KMS-11 (cell line): ENCODE measurements around the gene COL19A1.

Experiments used
- H2AFZ ChIP-seq: fragments of 200-600 bp; sonication (generic); 2 replicates; pipeline ENCODE4 v1.6.1; 2016; ENCODE audit warnings: antibody characterized with exemption, mixed run types, low read depth
- H3K27ac ChIP-seq: fragments of 200-600 bp; sonication (generic); 2 replicates; pipeline ENCODE4 v1.6.1; 2016; ENCODE audit warnings: mild to moderate bottlenecking, mixed run types
- H3K27me3 ChIP-seq: fragments of 200-600 bp; sonication (generic); 2 replicates; pipeline ENCODE4 v1.6.1; 2017; ENCODE audit warnings: mild to moderate bottlenecking, low read depth, mixed run types, moderate library complexity; ENCODE audit not compliant: insufficient read depth
- H3K36me3 ChIP-seq: fragments of 200-600 bp; sonication (generic); 2 replicates; pipeline ENCODE4 v1.6.1; 2017; ENCODE audit warnings: mild to moderate bottlenecking, mixed run types; ENCODE audit not compliant: insufficient read depth
- H3K4me1 ChIP-seq: fragments of 200-600 bp; sonication (generic); 2 replicates; pipeline ENCODE4 v1.6.1; 2016; ENCODE audit warnings: mild to moderate bottlenecking, low read depth, mixed run types; ENCODE audit not compliant: poor library complexity, severe bottlenecking
- H3K4me2 ChIP-seq: fragments of 200-600 bp; sonication (generic); 2 replicates; pipeline ENCODE4 v1.7.0; 2016; ENCODE audit warnings: mild to moderate bottlenecking, mixed run types
- H3K4me3 ChIP-seq: fragments of 200-600 bp; sonication (generic); IDR thresholded peaks from 2 replicates; pipeline ENCODE4 v1.6.1; 2017; ENCODE audit warnings: low read depth, low read length, mixed read lengths; ENCODE audit not compliant: insufficient read depth
- H3K79me2 ChIP-seq: fragments of 200-600 bp; sonication (generic); 2 replicates; pipeline ENCODE4 v1.6.1; 2016; ENCODE audit warnings: low read depth, mixed run types; ENCODE audit not compliant: insufficient read depth
- H3K9ac ChIP-seq: fragments of 200-600 bp; sonication (generic); 2 replicates; pipeline ENCODE4 v1.6.1; 2016; ENCODE audit warnings: mild to moderate bottlenecking, mixed run types
- H4K20me1 ChIP-seq: fragments of 200-600 bp; sonication (generic); 2 replicates; pipeline ENCODE4 v1.6.1; 2016; ENCODE audit warnings: mild to moderate bottlenecking, mixed run types; ENCODE audit not compliant: insufficient read depth
- TF ChIP-seq, protein P1 (sequence below): fragments of 200-600 bp; sonication (generic); conservative IDR thresholded peaks from 2 replicates; pipeline ENCODE4 v1.6.1; 2017; ENCODE audit warnings: low read depth, mild to moderate bottlenecking, antibody characterized with exemption, low read length, moderate library complexity, mixed read lengths

COL19A1 gene

DNA sequence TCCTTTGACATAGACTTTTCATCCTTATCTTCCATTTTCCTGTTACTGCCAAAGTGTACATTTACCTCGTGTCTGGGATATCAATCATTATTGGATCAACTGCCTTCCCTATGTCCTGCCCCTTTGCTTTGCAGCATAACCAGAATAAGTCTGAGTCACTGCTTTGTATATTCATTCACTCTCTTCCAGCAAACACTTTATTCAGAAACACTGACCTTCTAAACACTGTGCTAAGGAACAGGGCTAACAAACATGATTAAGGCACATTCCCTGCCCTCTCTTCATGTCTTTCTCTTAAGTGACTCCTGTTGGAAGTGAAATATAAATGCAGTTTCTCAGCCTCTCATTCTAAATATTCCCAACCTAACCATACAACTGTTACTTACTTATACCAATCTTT is 66.9 kb downstream of the COL19A1 start:
- Histone ChIP-seq H3K36me3 (no peaks in the 10 kb centered on the region), H3K79me2 (no peaks in the 10 kb centered on the region), H3K9ac (no peak overlapping the region), H2AFZ (no peak overlapping the region), H3K27me3 (no peaks in the 10 kb centered on the region), H3K4me1 (no peaks in the 10 kb centered on the region), H4K20me1 (no peaks in the 10 kb centered on the region), H3K4me3 (no peak overlapping the region), H3K27ac (no peak overlapping the region), H3K4me2 (no peak overlapping the region)
- TF ChIP-seq, protein P1, sequence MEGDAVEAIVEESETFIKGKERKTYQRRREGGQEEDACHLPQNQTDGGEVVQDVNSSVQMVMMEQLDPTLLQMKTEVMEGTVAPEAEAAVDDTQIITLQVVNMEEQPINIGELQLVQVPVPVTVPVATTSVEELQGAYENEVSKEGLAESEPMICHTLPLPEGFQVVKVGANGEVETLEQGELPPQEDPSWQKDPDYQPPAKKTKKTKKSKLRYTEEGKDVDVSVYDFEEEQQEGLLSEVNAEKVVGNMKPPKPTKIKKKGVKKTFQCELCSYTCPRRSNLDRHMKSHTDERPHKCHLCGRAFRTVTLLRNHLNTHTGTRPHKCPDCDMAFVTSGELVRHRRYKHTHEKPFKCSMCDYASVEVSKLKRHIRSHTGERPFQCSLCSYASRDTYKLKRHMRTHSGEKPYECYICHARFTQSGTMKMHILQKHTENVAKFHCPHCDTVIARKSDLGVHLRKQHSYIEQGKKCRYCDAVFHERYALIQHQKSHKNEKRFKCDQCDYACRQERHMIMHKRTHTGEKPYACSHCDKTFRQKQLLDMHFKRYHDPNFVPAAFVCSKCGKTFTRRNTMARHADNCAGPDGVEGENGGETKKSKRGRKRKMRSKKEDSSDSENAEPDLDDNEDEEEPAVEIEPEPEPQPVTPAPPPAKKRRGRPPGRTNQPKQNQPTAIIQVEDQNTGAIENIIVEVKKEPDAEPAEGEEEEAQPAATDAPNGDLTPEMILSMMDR = no peak

DNA sequence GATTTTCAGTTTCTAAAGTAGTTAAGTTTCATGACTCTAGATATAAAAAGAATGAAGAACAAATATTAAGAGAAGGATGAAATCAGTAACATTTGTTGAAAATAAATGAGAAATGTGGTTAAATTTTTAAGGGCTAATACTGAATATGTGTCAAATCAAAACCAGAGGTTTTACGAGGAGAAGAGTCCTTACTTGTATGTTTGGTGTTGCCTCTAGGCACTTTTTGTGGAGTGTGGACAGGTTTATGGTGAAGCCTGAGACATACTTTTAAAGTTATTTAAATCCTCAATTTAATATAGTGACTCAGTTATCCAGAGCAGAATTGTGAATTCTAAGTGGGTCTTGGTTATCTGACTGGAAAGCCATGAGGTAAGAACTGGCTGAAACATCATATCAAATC is 68.7 kb downstream of the COL19A1 start:
- Histone ChIP-seq H3K27ac (no peak overlapping the region), H3K4me2 (no peak overlapping the region), H2AFZ (no peak overlapping the region), H3K4me3 (no peak overlapping the region), H3K27me3 (no peaks in the 10 kb centered on the region), H3K9ac (no peak overlapping the region), H3K79me2 (no peaks in the 10 kb centered on the region), H3K36me3 (no peaks in the 10 kb centered on the region), H4K20me1 (no peaks in the 10 kb centered on the region), H3K4me1 (no peaks in the 10 kb centered on the region)
- TF ChIP-seq, protein P1 = no peak

DNA sequence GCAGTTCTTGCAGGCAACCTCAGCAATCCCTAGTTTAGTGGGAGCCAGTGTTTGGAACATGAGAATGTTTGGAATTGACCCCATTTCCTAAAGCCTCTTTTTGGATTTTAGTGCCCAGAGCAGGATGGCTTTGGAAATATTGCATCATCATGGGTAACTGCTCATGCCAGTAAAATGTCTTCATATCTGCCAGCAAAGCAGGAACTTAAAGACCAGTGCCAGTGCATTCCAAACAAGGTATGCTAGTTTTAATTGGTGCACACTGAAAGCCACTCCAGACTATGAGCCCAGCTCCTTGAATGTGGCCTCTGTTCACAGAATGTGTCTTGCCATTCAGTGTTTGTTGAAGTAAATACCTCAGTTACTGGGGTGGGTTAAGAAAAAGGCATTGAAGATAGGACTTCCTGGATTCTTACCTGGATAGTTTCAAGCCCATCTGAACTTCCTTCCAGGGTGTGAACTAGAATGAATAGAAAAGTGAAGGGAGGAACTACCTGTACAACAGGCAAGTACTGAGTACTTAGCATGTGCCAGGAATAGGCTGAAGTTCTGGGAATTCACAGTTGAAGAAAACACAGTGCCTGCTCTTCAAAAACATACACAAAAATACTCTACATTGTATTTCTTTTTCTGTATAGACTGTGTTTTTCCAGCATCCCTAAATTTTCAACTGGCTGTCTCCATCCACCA is 70.5 kb downstream of the COL19A1 start:
- Histone ChIP-seq H3K27ac (no peak overlapping the region), H3K27me3 (no peaks in the 10 kb centered on the region)
- TF ChIP-seq, protein P1 = no peak

DNA sequence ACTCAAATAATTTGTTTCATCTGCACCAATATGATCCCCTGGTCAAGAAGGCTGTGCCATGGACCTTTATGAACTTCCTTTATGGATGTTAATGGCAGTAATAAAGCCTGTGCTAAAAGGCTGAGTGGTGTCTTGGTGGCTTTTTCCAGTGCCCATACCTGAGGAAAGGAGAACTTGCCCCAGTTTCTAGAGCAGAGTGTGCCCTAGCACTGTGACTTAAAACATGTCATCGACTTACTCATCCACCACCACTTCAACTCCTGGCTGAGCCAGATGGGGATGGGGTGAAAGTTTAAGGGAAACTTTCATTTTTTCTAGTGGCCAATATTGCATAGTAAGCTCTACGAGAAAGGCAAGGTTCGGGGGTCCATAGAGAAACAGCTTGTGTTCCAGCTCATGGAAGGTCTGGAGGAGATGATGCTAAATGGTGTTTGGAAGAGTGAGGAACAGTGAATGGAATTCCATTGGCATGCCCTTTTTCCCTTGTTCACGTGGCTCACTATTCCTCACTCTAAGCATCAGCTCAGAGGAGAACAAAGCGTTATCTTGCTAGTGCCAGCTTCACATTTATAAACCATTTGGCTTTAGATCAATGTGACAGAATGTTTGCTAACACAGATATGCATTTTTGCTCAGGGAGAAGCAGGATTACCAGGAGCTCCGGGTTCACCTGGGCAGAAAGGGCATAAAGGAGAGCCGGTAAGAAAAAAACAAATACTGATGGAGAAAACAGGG is 71.2 kb downstream of the COL19A1 start:
- no peak overlapping the region for H3K4me2 ChIP-seq
- no peak overlapping the region for H2AFZ ChIP-seq
- H4K20me1 ChIP-seq = no peaks in the 10 kb centered on the region
- no peaks in the 10 kb centered on the region for H3K36me3 ChIP-seq
- no peaks in the 10 kb centered on the region for H3K27me3 ChIP-seq
- no peak overlapping the region for H3K9ac ChIP-seq
- no peak overlapping the region for H3K27ac ChIP-seq
- H3K4me3 ChIP-seq = no peak overlapping the region
- H3K79me2 ChIP-seq = no peaks in the 10 kb centered on the region
- H3K4me1 ChIP-seq = no peaks in the 10 kb centered on the region
- TF ChIP-seq, protein P1 = no peak

More for the DNA sequence above, 70.5 kb downstream of the COL19A1 start:
- no peaks in the 10 kb centered on the region for H3K36me3 ChIP-seq
- no peak overlapping the region for H2AFZ ChIP-seq
- H3K4me1 ChIP-seq = no peaks in the 10 kb centered on the region
- H3K9ac ChIP-seq = no peak overlapping the region
- H3K79me2 ChIP-seq = no peaks in the 10 kb centered on the region
- H3K4me3 ChIP-seq = no peak overlapping the region
- no peak overlapping the region for H3K4me2 ChIP-seq
- H4K20me1 ChIP-seq = no peaks in the 10 kb centered on the region
